Measurements from ENCODE around the gene PGAP2.

DNA sequence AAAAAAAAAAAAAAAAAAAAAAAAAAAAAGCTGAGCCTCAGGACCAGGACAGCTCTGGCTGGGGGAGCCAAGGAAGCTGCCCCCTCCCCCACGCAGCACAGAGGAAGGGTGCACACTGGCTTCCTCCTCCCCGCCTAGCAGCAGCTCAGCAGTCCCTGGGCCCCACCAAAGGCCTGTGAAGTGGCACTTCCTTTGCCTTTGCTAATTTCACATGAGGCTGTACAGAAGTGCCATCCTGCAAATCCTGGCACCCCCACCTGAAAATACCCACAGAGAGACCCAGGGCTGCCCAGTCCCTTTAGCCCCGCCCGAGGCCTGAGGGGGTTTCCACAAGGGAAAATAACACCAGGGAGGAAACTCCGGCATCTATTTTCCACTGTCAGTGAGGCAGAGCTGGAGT is 28.5 kb downstream of the PGAP2 start:
- TF ChIP-seq, protein P1, sequence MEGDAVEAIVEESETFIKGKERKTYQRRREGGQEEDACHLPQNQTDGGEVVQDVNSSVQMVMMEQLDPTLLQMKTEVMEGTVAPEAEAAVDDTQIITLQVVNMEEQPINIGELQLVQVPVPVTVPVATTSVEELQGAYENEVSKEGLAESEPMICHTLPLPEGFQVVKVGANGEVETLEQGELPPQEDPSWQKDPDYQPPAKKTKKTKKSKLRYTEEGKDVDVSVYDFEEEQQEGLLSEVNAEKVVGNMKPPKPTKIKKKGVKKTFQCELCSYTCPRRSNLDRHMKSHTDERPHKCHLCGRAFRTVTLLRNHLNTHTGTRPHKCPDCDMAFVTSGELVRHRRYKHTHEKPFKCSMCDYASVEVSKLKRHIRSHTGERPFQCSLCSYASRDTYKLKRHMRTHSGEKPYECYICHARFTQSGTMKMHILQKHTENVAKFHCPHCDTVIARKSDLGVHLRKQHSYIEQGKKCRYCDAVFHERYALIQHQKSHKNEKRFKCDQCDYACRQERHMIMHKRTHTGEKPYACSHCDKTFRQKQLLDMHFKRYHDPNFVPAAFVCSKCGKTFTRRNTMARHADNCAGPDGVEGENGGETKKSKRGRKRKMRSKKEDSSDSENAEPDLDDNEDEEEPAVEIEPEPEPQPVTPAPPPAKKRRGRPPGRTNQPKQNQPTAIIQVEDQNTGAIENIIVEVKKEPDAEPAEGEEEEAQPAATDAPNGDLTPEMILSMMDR (conservative IDR thresholded peaks at IDR 0.05; ENCODE audit: low read depth in 2 of 2) = no peak
- TF ChIP-seq, protein P2, sequence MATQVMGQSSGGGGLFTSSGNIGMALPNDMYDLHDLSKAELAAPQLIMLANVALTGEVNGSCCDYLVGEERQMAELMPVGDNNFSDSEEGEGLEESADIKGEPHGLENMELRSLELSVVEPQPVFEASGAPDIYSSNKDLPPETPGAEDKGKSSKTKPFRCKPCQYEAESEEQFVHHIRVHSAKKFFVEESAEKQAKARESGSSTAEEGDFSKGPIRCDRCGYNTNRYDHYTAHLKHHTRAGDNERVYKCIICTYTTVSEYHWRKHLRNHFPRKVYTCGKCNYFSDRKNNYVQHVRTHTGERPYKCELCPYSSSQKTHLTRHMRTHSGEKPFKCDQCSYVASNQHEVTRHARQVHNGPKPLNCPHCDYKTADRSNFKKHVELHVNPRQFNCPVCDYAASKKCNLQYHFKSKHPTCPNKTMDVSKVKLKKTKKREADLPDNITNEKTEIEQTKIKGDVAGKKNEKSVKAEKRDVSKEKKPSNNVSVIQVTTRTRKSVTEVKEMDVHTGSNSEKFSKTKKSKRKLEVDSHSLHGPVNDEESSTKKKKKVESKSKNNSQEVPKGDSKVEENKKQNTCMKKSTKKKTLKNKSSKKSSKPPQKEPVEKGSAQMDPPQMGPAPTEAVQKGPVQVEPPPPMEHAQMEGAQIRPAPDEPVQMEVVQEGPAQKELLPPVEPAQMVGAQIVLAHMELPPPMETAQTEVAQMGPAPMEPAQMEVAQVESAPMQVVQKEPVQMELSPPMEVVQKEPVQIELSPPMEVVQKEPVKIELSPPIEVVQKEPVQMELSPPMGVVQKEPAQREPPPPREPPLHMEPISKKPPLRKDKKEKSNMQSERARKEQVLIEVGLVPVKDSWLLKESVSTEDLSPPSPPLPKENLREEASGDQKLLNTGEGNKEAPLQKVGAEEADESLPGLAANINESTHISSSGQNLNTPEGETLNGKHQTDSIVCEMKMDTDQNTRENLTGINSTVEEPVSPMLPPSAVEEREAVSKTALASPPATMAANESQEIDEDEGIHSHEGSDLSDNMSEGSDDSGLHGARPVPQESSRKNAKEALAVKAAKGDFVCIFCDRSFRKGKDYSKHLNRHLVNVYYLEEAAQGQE (IDR thresholded peaks at IDR 0.05; ENCODE audit: unreplicated experiment) = no peak
- TF ChIP-seq EZH2phosphoT487 (IDR thresholded peaks at IDR 0.05; ENCODE audit: unreplicated experiment) (no peak), EZH2 (IDR thresholded peaks at IDR 0.05; ENCODE audit: low read depth, unreplicated experiment) (no peak), POLR2AphosphoS5 (IDR thresholded peaks at IDR 0.05; ENCODE audit: low read depth) (no peak), ZNF331 (CRISPR knock-in tag; IDR thresholded peaks at IDR 0.05; ENCODE audit: low read depth) (no peak), CREB1 (CRISPR knock-in tag; IDR thresholded peaks at IDR 0.05; ENCODE audit: low read depth) (no peak), JUNB (IDR thresholded peaks at IDR 0.05; ENCODE audit: unreplicated experiment) (no peak), ZNF114 (CRISPR knock-in tag; IDR thresholded peaks at IDR 0.05) (no peak)
